PFSK-1 (cell line): ENCODE results near the gene HIVEP2.

ENCODE experiments used
- FOXP2 ChIP-seq: optimal IDR thresholded peaks from 2 replicates; pipeline ENCODE3; 2011; ENCODE audit warnings: borderline replicate concordance, control low read depth, inconsistent platforms; ENCODE audit not compliant: insufficient read depth; ENCODE audit errors: extremely low read length, extremely low read depth
- POLR2AphosphoS5 ChIP-seq: IDR thresholded peaks from 2 replicates; pipeline ENCODE4 v1.6.1; 2012; ENCODE audit warnings: low read depth, mild to moderate bottlenecking, control low read depth, low read length, moderate library complexity
- SIN3A ChIP-seq: IDR thresholded peaks from 2 replicates; pipeline ENCODE4 v1.6.1; 2012; ENCODE audit warnings: mild to moderate bottlenecking, low read length, moderate library complexity, borderline replicate concordance; ENCODE audit not compliant: insufficient read depth
- TAF1 ChIP-seq: IDR thresholded peaks from 2 replicates; pipeline ENCODE4 v1.6.1; 2012; ENCODE audit warnings: low read length, control low read depth, borderline replicate concordance; ENCODE audit not compliant: insufficient read depth
- TF ChIP-seq, protein P1 (sequence below), 2 experiments: IDR thresholded peaks; 2 replicates each; pipeline versions ENCODE4 v1.6.1 to v1.8.0; 2011 to 2012; ENCODE audit warnings: low read depth in 2 of 2, low read length in 2 of 2, control low read depth in 1 of 2, inconsistent platforms in 1 of 2, mild to moderate bottlenecking in 1 of 2, moderate library complexity in 1 of 2; ENCODE audit not compliant: insufficient read depth in 1 of 2

The HIVEP2 gene

DNA sequence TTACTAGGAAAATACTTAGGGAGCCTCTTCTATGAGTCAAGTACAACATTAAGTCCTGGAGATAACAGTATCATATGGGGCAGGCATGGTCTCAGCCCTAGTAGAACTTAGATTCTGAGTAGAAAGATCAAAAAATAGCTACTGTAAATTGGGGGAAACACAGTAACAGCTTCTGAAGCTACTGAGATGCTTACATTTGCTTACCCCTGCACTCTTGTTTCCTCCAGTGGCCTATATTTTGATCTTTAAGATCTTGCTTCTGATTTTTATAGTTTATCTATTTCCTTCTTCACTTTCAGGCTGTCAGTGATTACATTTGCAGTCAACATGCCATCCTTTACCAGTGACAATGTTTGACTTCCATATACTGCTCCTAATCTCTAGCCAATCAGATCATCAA, 35.3 kb downstream of the HIVEP2 start:
- no peak for TF ChIP-seq SIN3A
- no peak for TF ChIP-seq POLR2AphosphoS5
- no peak for TF ChIP-seq FOXP2
- TF ChIP-seq, protein P1, sequence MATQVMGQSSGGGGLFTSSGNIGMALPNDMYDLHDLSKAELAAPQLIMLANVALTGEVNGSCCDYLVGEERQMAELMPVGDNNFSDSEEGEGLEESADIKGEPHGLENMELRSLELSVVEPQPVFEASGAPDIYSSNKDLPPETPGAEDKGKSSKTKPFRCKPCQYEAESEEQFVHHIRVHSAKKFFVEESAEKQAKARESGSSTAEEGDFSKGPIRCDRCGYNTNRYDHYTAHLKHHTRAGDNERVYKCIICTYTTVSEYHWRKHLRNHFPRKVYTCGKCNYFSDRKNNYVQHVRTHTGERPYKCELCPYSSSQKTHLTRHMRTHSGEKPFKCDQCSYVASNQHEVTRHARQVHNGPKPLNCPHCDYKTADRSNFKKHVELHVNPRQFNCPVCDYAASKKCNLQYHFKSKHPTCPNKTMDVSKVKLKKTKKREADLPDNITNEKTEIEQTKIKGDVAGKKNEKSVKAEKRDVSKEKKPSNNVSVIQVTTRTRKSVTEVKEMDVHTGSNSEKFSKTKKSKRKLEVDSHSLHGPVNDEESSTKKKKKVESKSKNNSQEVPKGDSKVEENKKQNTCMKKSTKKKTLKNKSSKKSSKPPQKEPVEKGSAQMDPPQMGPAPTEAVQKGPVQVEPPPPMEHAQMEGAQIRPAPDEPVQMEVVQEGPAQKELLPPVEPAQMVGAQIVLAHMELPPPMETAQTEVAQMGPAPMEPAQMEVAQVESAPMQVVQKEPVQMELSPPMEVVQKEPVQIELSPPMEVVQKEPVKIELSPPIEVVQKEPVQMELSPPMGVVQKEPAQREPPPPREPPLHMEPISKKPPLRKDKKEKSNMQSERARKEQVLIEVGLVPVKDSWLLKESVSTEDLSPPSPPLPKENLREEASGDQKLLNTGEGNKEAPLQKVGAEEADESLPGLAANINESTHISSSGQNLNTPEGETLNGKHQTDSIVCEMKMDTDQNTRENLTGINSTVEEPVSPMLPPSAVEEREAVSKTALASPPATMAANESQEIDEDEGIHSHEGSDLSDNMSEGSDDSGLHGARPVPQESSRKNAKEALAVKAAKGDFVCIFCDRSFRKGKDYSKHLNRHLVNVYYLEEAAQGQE (IDR thresholded peaks at IDR 0.05; ENCODE audit: insufficient read depth in 1 of 2, low read depth in 2 of 2, low read length in 2 of 2) = no peak
- no peak for TF ChIP-seq TAF1

DNA sequence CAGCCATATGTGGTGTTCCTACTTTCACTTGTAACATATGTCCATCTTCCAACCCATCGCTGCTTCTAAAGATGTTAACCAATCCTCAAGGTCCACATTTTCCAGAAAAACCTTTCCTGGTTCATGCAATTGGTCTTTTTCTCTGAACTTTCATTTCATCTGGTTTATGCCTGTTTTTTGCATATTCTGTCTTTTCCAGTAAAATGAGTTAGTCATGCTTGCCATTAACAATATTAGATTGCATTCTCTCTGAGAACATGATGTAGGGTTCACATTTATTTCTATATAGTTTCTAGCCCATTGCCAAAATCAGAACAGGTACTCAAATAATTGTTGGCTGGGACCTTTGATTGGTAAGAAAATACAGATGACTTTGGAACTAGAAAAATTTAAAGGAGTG, 36.7 kb downstream of the HIVEP2 start:
- no peak for TF ChIP-seq FOXP2
- no peak for TF ChIP-seq SIN3A
- no peak for TF ChIP-seq TAF1
- TF ChIP-seq, protein P1 (IDR thresholded peaks at IDR 0.05; ENCODE audit: insufficient read depth in 1 of 2, low read depth in 2 of 2, low read length in 2 of 2) = no peak
- TF ChIP-seq POLR2AphosphoS5 = no peak

DNA sequence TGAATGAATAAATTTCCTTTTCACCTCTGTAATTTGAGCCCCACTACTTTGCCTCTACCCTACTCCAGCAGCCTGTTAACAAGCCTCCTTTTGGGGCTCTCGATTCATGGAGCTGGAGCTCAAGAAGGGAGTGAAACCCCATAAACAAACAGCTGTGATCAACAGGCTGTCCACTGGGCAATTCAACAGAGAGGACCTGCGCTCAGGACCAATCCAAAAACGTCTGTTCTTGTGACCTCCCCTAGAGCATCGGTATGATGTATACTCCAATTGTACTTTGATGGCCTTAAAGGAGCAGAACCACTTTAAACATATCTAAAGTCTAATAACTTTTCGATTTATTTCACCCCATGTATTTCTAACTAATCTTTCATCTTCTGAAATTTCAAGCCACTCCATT, 37.4 kb downstream of the HIVEP2 start:
- TF ChIP-seq FOXP2 (no peak), POLR2AphosphoS5 (no peak), SIN3A (no peak), TAF1 (no peak)
- TF ChIP-seq, protein P1 (IDR thresholded peaks at IDR 0.05; ENCODE audit: insufficient read depth in 1 of 2, low read depth in 2 of 2, low read length in 2 of 2) = no peak

DNA sequence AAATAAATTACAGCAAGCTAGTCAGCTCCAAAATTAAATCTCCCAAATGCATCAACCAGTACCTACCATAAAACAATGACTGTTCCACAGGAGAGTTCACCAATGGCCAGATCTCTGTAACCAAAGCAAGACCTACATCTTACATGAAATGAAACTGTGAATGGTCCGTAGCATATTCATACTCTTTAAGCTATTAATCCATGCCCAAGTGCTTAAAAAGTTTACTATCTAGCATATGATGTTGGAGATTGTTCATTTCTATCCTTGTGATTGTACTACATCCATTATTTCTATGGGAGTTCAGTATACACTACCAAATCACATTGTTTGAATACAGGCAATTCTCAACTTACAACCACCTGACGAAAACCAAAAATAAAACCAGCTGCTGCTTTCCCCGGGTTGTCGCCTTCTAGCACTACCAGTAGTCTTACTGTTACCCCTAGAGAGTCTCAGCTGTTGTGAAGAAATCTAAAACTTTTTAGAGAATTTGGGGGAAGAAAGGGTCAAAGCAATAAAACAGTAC, 38.0 kb downstream of the HIVEP2 start:
- TF ChIP-seq, protein P1 (IDR thresholded peaks at IDR 0.05; ENCODE audit: insufficient read depth in 1 of 2, low read depth in 2 of 2, low read length in 2 of 2) = no peak
- TF ChIP-seq TAF1 (no peak), SIN3A (no peak), FOXP2 (no peak), POLR2AphosphoS5 (no peak)

- TF ChIP-seq SIN3A = no peak
Observed at GRCh38 chr6:142903812-142904211, 41.2 kb downstream of the HIVEP2 start.
